PC-9 (cell line): Measurements from ENCODE around the gene HEY2. TPM values are rescaled to one million over a fixed set of nuclear protein-coding genes. Genes with fewer than 3 reads are reported as not detected.

Experiments
- BruUV-seq: library from RNA; stranded (reverse); fragments of 400-500 nt; replicated peaks from 2 replicates; lab custom pipeline; 2021; lab: Mats Ljungman, UMichigan
- CTCF ChIA-PET: fragments of 300-600 bp; sonication (Branson Sonifier 250); formaldehyde crosslinking; loops from one replicate; lab custom pipeline; 2022; ENCODE audit warnings: antibody characterized with exemption; lab: Charles Lee
- POLR2A ChIA-PET: fragments of 300-600 bp; sonication (Branson Sonifier 250); formaldehyde crosslinking; loops from one replicate; lab custom pipeline; 2022; ENCODE audit warnings: antibody characterized with exemption; ENCODE audit not compliant: unreplicated experiment; lab: Charles Lee
- DNase-seq, 2 experiments: peaks; one replicate each; pipeline versions ENCODE4 v3.0.0 to v3.0.0-alpha.2; 2015 to 2022; ENCODE audit warnings: mixed read lengths in 1 of 2
- H2AFZ ChIP-seq: fragments of 200-600 bp; sonication (generic); 2 replicates; pipeline ENCODE4 v1.8.1; 2017; ENCODE audit warnings: antibody characterized with exemption
- H3F3A ChIP-seq: fragments of 200-600 bp; sonication (generic); 2 replicates; pipeline ENCODE4 v1.8.1; 2017; ENCODE audit warnings: antibody characterized with exemption, mild to moderate bottlenecking, low read depth; ENCODE audit not compliant: insufficient read depth
- H3K27ac ChIP-seq: fragments of 200-600 bp; sonication (generic); 2 replicates; pipeline ENCODE4 v1.6.1; 2016; ENCODE audit warnings: mixed run types
- H3K27me3 ChIP-seq: fragments of 200-600 bp; sonication (generic); 2 replicates; pipeline ENCODE4 v1.6.1; 2016; ENCODE audit warnings: low read depth, mixed run types; ENCODE audit not compliant: insufficient read depth
- H3K36me3 ChIP-seq: fragments of 200-600 bp; sonication (generic); 2 replicates; pipeline ENCODE4 v1.6.1; 2016; ENCODE audit warnings: low read depth, mixed run types
- H3K4me1 ChIP-seq: fragments of 200-600 bp; sonication (generic); replicated peaks from 2 replicates; pipeline ENCODE4 v1.6.1; 2016; ENCODE audit warnings: mixed run types; ENCODE audit not compliant: insufficient read depth
- H3K4me2 ChIP-seq: fragments of 200-600 bp; sonication (generic); 2 replicates; pipeline ENCODE4 v1.6.1; 2017; ENCODE audit warnings: mixed run types
- H3K4me3 ChIP-seq: fragments of 200-600 bp; sonication (generic); 2 replicates; pipeline ENCODE4 v1.6.1; 2016; ENCODE audit warnings: mixed run types
- H3K79me2 ChIP-seq: fragments of 200-600 bp; sonication (generic); 2 replicates; pipeline ENCODE4 v1.6.1; 2017; ENCODE audit warnings: low read depth, mixed run types
- H3K9me2 ChIP-seq: fragments of 200-600 bp; sonication (generic); 2 replicates; pipeline ENCODE4 v1.8.1; 2017; ENCODE audit warnings: mild to moderate bottlenecking; ENCODE audit not compliant: insufficient read depth
- H3K9me3 ChIP-seq: fragments of 200-600 bp; sonication (generic); 2 replicates; pipeline ENCODE4 v1.8.1; 2016; ENCODE audit warnings: low read depth; ENCODE audit not compliant: insufficient read depth
- H4K20me1 ChIP-seq: fragments of 200-600 bp; sonication (generic); 2 replicates; pipeline ENCODE4 v1.8.1; 2017; ENCODE audit not compliant: insufficient read depth
- EZH2 ChIP-seq: fragments of 200-600 bp; sonication (generic); IDR thresholded peaks from 2 replicates; pipeline ENCODE4 v1.8.0; 2017; ENCODE audit warnings: antibody characterized with exemption, low read depth
- intact Hi-C: fragments of 100-400 bp; cut with micrococcal nuclease; formaldehyde crosslinking; loops from one replicate; pipeline ENCODE4 v1.10.0; 2022; ENCODE audit not compliant: unreplicated experiment
- total RNA-seq: library from RNA; stranded (reverse); gene quantifications from 2 replicates; pipeline ENCODE4 v1.2.3, GENCODE V29; 2021
- TF ChIP-seq, protein P1 (sequence below): fragments of 200-600 bp; sonication (generic); conservative IDR thresholded peaks from 2 replicates; pipeline ENCODE4 v1.6.1; 2017; ENCODE audit warnings: mixed run types, antibody characterized with exemption, mild to moderate bottlenecking, moderate library complexity

The HEY2 gene
- total RNA-seq, 1 experiment from 2014 or later = not detected

DNA sequence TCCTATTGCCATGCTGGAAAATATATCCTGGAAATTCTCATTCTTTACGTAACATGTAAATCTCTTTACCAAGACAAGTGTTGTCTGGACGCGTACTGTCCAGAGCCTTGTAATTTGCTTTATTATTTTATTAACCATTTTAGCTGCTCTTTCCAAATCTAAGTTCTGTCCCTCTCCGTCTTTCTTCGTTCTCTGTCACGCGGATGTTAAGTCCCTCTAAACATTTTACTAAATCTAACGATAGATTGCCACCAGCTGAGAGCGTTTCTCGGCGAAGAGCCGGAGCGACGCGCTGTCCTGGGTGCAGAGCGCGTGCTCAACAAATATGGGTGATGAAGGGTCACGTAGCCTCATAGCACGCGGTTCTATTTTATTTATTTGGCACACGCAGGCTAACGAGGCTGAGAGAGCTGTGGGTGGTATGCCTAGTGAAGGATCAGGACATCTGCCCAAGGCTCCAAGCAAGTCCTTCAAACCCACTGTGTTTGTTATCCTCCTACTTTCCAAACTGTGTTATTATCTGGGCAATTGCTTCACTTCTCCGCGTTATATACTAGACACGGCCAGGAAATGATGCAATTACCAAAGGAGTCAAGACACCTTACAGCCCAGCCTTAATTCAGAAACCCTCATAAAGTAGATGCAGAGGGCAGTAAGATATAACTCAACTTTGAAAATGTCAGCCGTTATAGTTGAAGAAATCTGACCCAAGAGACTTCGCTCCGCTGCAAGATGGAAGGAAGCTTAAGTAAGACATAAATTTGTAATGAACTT is 31.3 kb downstream of the HEY2 start:
- Histone ChIP-seq H3K9me3 (no peaks in the 10 kb centered on the region), H3K4me3 (peak overlapping the region; percentile 63), H3K79me2 (peaks cover 20% of the 10 kb centered on the region), H3F3A (peaks cover 9% of the 10 kb centered on the region; the same call in 1 of the 2 replicates), H4K20me1 (no peaks in the 10 kb centered on the region), H3K4me1 (peaks cover 38% of the 10 kb centered on the region), H3K36me3 (0 out of 2 replicates have a peak, but pooled peaks cover 1% of the 10 kb centered on the region), H2AFZ (peak overlapping the region; percentile 91), H3K4me2 (peak overlapping the region; percentile 89), H3K27ac (peak overlapping the region; percentile 94), H3K9me2 (no peaks in the 10 kb centered on the region), H3K27me3 (no peaks in the 10 kb centered on the region)
- TF ChIP-seq, protein P1, sequence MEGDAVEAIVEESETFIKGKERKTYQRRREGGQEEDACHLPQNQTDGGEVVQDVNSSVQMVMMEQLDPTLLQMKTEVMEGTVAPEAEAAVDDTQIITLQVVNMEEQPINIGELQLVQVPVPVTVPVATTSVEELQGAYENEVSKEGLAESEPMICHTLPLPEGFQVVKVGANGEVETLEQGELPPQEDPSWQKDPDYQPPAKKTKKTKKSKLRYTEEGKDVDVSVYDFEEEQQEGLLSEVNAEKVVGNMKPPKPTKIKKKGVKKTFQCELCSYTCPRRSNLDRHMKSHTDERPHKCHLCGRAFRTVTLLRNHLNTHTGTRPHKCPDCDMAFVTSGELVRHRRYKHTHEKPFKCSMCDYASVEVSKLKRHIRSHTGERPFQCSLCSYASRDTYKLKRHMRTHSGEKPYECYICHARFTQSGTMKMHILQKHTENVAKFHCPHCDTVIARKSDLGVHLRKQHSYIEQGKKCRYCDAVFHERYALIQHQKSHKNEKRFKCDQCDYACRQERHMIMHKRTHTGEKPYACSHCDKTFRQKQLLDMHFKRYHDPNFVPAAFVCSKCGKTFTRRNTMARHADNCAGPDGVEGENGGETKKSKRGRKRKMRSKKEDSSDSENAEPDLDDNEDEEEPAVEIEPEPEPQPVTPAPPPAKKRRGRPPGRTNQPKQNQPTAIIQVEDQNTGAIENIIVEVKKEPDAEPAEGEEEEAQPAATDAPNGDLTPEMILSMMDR = no peak
- TF ChIP-seq EZH2 = no peak
- TSS peak; percentile 100 for BruUV-seq
- peak; percentile 43 to 78 for DNase-seq
- intact Hi-C loops = loop anchor here (1.0 to 10.0 kb wide), 3 partner anchors 176 to 1484 kb away; partner anchors contain the start of genes HINT3 and RNF146
- ChIA-PET POLR2A (interaction anchor here (0.7 to 0.8 kb wide), 2 partner anchors 10 to 138 kb away, joined by 5 to 11 read pairs; partner anchors contain the start of gene NCOA7), CTCF (interaction anchor here (0.6 to 1.9 kb wide), 6 partner anchors 9 to 206 kb away, joined by 3 to 13 read pairs (median 4); partner anchors contain the start of genes HINT3 and TRMT11)

DNA sequence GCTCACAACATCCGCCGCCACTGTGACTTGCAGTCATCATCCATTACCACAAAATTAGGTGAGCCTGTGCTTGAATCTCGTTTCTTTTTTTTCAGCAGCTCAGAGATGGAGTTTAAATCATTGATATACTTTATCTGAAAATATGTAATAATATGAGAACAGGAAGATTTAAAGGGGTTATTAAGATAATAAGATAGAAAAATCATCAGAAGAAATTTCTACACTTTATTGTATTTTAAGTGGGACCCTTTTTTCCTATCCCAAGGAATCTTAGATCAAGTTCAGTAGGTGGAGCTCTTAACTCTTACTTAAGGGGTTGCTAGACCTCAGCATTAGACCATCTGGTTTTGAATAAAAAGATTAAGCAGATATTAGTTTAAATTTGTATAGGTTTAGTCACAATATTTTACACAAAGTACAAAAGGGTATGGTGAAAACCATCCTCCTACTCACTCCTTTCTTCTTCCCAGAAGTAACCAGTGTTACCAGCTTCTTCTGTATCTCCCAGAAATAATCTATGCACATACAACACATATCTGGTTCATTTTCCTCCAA is 32.0 kb downstream of the HEY2 start:
- ChIA-PET POLR2A (interaction anchor here (0.5 to 0.8 kb wide), 4 partner anchors 9 to 104 kb away, joined by 3 to 11 read pairs (median 8); partner anchors contain the start of gene NCOA7), CTCF (interaction anchor here (0.6 to 1.9 kb wide), 6 partner anchors 9 to 205 kb away, joined by 3 to 13 read pairs (median 4); partner anchors contain the start of genes HINT3 and TRMT11)
- Histone ChIP-seq H3K4me3 (peak overlapping the region; percentile 63), H3K9me2 (no peaks in the 10 kb centered on the region), H2AFZ (peak overlapping the region; percentile 91), H3K79me2 (peaks cover 20% of the 10 kb centered on the region), H3K36me3 (0 out of 2 replicates have a peak, but pooled peaks cover 7% of the 10 kb centered on the region), H3K27ac (peak overlapping the region; percentile 94), H3K27me3 (no peaks in the 10 kb centered on the region), H3K9me3 (no peaks in the 10 kb centered on the region), H3K4me2 (peak overlapping the region; percentile 89), H3K4me1 (peaks cover 38% of the 10 kb centered on the region), H3F3A (peaks cover 9% of the 10 kb centered on the region; the same call in 1 of the 2 replicates), H4K20me1 (no peaks in the 10 kb centered on the region)
- TF ChIP-seq, protein P1 = peak; percentile 52; the same call in 1 of the 2 replicates
- TF ChIP-seq EZH2 = no peak
- no peak for DNase-seq
- TSS peak; percentile 57 for BruUV-seq
- intact Hi-C loops = loop anchor here (10.0 kb wide), 1 partner anchor 1483 kb away; the partner anchor contains the start of gene RNF146

DNA sequence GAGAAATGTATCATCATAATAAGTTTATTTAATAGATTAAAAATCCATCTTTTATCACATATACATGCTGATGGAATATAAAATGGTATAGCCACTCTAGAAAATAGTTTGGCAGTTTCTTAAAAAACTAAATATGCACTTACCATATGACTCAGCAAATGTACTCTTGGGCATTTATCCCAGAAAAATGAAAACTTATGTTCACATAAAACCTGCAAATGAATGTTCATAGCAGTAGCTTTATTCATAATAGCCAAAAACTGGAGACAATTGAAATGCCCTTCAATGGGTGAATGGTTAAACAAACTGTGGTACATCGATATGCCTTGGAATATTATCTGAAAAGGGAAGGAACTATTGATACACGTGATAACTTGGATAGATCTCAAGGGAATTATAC is 34.9 kb downstream of the HEY2 start:
- no peak overlapping the region for H3K27ac ChIP-seq
- TF ChIP-seq, protein P1 = no peak
- TF ChIP-seq EZH2 = no peak
- CTCF ChIA-PET = interaction anchor here (0.7 to 1.4 kb wide), 2 partner anchors 190 to 1905 kb away, joined by 3 to 4 read pairs; no protein-coding TSS in a partner anchor
- POLR2A ChIA-PET = no interaction called here
- 0 out of 2 replicates have a peak, but pooled peaks cover 7% of the 10 kb centered on the region for H3K36me3 ChIP-seq
- H2AFZ ChIP-seq = no peak overlapping the region
- no peaks in the 10 kb centered on the region for H4K20me1 ChIP-seq
- peaks cover 20% of the 10 kb centered on the region for H3K79me2 ChIP-seq
- no peaks in the 10 kb centered on the region for H3K9me3 ChIP-seq
- H3K27me3 ChIP-seq = no peaks in the 10 kb centered on the region
- no TSS peak for BruUV-seq
- peaks cover 43% of the 10 kb centered on the region for H3K4me1 ChIP-seq
- no peak overlapping the region for H3K4me3 ChIP-seq
- peak overlapping the region; percentile 89; the same call in 1 of the 2 replicates for H3K4me2 ChIP-seq
- H3F3A ChIP-seq = peaks cover 16% of the 10 kb centered on the region
- DNase-seq = no peak
- H3K9me2 ChIP-seq = no peaks in the 10 kb centered on the region
- intact Hi-C loops = loop anchor here (10.0 kb wide), 1 partner anchor 1480 kb away; the partner anchor contains the start of gene RNF146
